Measurements from ENCODE around the gene RIMS1. TPM values are rescaled to one million over a fixed set of nuclear protein-coding genes. Genes with fewer than 3 reads are reported as not detected.

The RIMS1 gene
- total RNA-seq, 1 donor from 2014 or later, result 456 TPM

GRCh38 chr6:72111611-72112010 lies 225.3 kb downstream of the RIMS1 start:
- DNase-seq, result no peak

- no peak for DNase-seq
Observed at GRCh38 chr6:72130327-72130726, 244.0 kb downstream of the RIMS1 start.

DNA sequence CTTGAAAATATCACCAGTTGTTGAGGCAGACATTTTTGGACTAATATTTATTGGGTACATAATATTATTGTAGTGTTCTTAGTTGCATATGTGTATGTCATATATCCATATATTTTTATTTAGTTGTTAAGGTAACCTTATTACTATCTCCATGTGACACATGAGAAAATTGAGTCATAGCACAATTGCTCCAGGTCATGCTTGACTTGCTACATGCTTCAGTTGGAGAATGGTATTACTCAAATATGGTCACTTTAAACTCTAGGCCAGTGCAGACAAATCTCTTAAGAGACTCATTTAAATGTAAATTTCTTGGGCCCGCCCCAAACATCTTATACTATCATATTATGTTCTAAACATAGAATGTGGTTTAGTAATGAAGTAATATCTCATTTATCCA lies 246.1 kb downstream of the RIMS1 start:
- DNase-seq, result no peak

DNA sequence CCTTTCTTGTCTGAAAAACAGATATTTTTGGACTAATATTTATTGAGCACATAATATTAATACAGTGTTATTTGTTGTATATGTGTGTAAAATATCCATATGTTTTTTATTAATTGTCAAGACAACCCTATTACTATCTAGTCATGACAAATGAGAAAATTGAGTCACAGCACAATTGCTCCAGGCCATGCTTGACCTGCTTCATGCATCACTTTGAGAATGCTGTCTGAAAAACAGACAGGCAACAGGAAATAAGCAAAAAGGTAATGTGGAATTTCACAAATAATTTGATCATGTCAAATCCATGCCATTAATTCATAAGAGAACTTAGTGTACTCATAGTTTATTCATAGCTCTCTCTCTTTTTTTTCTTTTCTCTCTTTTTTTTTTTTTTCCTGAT lies 246.5 kb downstream of the RIMS1 start:
- DNase-seq, result no peak

DNA sequence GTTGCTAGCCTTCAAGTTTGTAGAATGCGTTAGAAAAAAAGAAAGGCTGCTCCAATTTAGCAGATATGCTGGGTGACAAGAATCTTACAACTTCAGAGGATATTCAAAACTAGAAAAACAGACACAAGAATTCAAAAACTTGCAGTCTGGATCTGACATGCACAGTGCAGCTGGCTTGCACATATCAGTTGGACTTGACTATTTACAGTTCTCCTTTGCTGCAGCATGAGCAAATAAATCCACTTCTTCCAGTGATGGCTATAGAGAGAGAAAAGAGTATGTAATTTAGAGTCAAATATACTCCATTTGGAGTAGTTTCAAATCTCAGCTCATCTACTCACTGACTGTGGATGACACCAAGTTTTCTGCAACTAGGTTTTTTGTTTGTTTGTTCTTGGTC lies 247.0 kb downstream of the RIMS1 start:
- DNase-seq, result no peak

- DNase-seq, result no peak
Observed at GRCh38 chr6:72140795-72141194, 254.4 kb downstream of the RIMS1 start.

DNA sequence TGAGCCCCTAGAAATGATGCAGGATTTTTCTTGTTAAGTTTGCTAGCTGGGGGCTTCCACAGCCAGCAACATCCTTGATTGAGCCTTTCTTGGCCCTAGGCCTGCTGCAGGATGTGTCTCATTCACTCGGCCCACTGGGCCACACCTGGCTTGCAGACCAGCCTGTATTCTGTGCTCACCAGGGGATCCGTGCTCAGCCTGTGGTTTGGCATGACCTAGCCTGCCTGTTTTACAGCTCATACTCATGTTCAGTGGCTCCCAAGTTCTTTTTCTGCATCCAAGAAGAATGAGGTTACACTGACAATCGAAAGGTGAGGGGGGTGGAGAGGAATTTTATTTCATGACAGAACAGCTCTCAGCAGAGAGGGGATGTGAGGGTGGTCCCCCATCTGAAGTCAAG lies 263.4 kb downstream of the RIMS1 start:
- no peak for DNase-seq

- DNase-seq, result no peak
Observed at GRCh38 chr6:72151742-72152141, 265.4 kb downstream of the RIMS1 start.

DNA sequence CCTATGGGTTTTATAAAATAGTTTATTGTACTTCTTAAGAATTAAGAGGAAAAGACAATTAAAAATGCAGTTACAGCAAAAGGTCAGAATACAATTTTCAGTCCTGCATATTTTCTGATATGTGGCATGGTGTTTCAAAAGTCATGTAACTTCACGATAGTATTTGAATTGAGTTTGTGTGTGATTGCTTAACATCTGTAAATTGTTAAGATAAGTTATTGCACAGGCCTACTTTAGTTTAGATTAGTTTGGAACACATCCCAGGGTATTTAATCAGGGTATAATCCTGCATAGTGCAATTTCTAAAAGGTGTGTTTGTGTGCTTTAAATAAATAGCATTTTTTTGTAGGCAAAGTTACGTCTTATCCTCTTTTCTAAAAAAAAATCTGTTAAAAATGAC lies 289.6 kb downstream of the RIMS1 start:
- DNase-seq, result no peak

GRCh38 chr6:72182337-72183246 lies 296.2 kb downstream of the RIMS1 start:
- DNase-seq, result peak; percentile 42

- no peak for DNase-seq
Observed at GRCh38 chr6:72203983-72204382, 317.6 kb downstream of the RIMS1 start.

DNA sequence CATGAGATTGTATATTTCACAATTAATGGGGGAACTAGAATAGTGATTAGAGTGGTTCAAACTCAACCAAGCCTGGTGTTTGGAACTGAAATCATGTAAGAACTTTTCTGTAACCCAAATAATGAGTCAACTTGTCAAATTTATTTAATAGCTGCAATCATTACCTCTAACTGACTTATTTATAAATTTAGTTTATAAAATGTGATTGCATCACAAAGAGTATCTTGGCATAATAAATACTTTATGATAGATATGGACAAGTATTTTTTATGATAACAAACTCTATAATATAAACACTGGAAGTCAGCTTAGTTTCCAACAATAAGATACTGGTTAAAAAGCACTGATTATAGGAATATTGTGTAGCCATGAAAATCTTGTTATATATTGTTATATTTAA lies 319.1 kb downstream of the RIMS1 start:
- DNase-seq, result no peak

GRCh38 chr6:72206606-72207005 lies 320.3 kb downstream of the RIMS1 start:
- no peak for DNase-seq

GRCh38 chr6:72212686-72213085 lies 326.3 kb downstream of the RIMS1 start:
- DNase-seq, result no peak

GRCh38 chr6:72213654-72214053 lies 327.3 kb downstream of the RIMS1 start:
- no peak for DNase-seq

GRCh38 chr6:72216222-72217068 lies 330.1 kb downstream of the RIMS1 start:
- no peak for DNase-seq

GRCh38 chr6:72217626-72218025 lies 331.3 kb downstream of the RIMS1 start:
- no peak for DNase-seq

DNA sequence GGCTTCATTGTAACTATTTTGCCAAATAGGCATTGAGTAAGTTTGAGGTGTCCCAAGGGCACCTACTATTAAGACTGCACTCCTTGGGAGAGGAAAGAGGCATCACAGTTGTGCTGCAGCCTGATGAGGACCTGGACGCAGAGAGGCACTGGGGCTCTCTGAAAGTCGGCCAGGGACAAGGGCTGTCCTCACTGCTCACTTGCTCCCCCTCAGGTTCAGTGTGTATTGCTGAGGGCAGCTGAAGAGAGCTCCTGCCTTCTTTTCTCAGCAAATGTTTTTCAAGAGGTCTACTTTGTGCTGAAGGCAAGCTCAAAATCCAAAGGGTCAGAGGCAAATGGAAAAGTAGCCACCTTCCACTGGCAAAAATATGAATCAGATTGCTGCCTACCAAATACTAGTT lies 331.8 kb downstream of the RIMS1 start:
- DNase-seq, result peak; percentile 14

- no peak for DNase-seq
Observed at GRCh38 chr6:72219536-72219935, 333.2 kb downstream of the RIMS1 start.

- DNase-seq, result no peak
Observed at GRCh38 chr6:72238021-72238420, 351.7 kb downstream of the RIMS1 start.

DNA sequence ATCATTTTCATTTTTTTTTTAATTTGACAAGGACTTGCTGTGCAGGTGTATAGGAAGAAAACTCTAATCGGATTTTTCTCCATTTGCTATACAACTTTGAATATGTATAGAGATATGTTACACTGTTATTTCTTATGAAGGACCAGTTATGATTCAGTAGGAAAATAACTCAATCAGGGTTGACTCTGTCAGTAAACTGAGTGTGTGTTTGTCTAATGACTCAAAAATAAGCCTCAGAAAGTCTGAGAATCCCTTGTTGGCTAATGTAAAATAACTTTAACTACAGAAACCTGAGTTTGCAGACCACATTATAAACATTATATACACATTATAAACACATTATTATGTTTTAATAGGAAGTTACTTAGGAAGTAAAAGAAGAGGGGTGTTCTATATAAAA lies 352.6 kb downstream of the RIMS1 start:
- DNase-seq, result no peak

- no peak for DNase-seq
Observed at GRCh38 chr6:72245565-72245964, 359.2 kb downstream of the RIMS1 start.

DNA sequence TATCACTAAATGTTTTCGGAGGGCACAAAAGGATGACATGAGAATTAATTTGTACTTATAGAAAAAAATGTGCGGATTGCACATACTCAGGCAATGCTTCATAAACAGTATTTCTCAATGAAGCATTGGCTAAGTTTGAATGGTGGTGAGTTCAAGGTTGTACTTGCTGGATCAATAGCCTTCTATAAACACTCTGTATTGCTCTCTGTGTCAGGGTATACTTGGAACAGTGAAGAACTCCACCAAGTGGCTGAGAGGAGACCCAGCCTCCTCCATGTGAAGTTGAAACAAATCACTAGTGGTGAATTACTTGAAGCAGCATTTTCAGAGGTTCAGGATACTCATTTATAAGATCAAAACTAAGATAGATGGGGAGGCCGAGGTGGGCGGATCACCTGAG lies 360.6 kb downstream of the RIMS1 start:
- DNase-seq, result no peak

- no peak for DNase-seq
Observed at GRCh38 chr6:72248621-72249020, 362.3 kb downstream of the RIMS1 start.

Measured in occipital lobe (tissue), 2 donors.